ENCODE data around the gene CNOT1. TPM values are rescaled to one million over a fixed set of nuclear protein-coding genes. Genes with fewer than 3 reads are reported as not detected.

CNOT1 gene
- total and polyA plus RNA-seq, 10 donors: 51.5 to 199 (median 180) TPM

- 82 to 92% (median 90%) methylated on average over 2 of the region's 2 CpGs for WGBS, 5 donors
- no peaks in the 10 kb centered on the region for H3K9me3 ChIP-seq
- no peak overlapping the region for H3K4me3 ChIP-seq
- no peaks in the 10 kb centered on the region for H3K4me1 ChIP-seq
- intact Hi-C loops (cut with DNase I; ENCODE audit: low total_unique reads): no loop called here
- no peak for DNase-seq
- no peak for TF ChIP-seq POLR2A (IDR thresholded peaks at IDR 0.05)
- no peak for TF ChIP-seq POLR2AphosphoS5 (IDR thresholded peaks at IDR 0.05)
- TF ChIP-seq, protein P1, sequence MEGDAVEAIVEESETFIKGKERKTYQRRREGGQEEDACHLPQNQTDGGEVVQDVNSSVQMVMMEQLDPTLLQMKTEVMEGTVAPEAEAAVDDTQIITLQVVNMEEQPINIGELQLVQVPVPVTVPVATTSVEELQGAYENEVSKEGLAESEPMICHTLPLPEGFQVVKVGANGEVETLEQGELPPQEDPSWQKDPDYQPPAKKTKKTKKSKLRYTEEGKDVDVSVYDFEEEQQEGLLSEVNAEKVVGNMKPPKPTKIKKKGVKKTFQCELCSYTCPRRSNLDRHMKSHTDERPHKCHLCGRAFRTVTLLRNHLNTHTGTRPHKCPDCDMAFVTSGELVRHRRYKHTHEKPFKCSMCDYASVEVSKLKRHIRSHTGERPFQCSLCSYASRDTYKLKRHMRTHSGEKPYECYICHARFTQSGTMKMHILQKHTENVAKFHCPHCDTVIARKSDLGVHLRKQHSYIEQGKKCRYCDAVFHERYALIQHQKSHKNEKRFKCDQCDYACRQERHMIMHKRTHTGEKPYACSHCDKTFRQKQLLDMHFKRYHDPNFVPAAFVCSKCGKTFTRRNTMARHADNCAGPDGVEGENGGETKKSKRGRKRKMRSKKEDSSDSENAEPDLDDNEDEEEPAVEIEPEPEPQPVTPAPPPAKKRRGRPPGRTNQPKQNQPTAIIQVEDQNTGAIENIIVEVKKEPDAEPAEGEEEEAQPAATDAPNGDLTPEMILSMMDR (IDR thresholded peaks at IDR 0.05 in 8 of 11, conservative IDR thresholded peaks at IDR 0.05 in 3 of 11): no peak
- no peaks in the 10 kb centered on the region for H3K27me3 ChIP-seq (replicated peaks in 1 of 7)
- H3K36me3 ChIP-seq: peaks cover 5 to 100% (median 84%) of the 10 kb centered on the region in 6 donors
- no peak overlapping the region for H3K27ac ChIP-seq
These were observed 72.9 kb downstream of the CNOT1 start for GRCh38 chr16:58556678-58557077.

- no peak for TF ChIP-seq POLR2A (IDR thresholded peaks at IDR 0.05)
- TF ChIP-seq POLR2AphosphoS5 (IDR thresholded peaks at IDR 0.05): no peak
- TF ChIP-seq, protein P1 (IDR thresholded peaks at IDR 0.05 in 8 of 11, conservative IDR thresholded peaks at IDR 0.05 in 3 of 11): no peak
- no peak overlapping the region for H3K4me3 ChIP-seq
- H3K36me3 ChIP-seq: peaks cover 5 to 100% (median 88%) of the 10 kb centered on the region in 6 donors
- DNase-seq: no peak
- H3K27ac ChIP-seq: no peak overlapping the region
- H3K27me3 ChIP-seq (replicated peaks in 1 of 7): no peaks in the 10 kb centered on the region
- intact Hi-C loops (cut with DNase I; ENCODE audit: low total_unique reads): no loop called here
- H3K9me3 ChIP-seq: no peaks in the 10 kb centered on the region
- H3K4me1 ChIP-seq: no peaks in the 10 kb centered on the region
- WGBS, 5 donors: 89 to 95% (median 90%) methylated on average over 3 of the region's 3 CpGs
These were observed 78.1 kb downstream of the CNOT1 start for GRCh38 chr16:58551496-58551895.

DNA sequence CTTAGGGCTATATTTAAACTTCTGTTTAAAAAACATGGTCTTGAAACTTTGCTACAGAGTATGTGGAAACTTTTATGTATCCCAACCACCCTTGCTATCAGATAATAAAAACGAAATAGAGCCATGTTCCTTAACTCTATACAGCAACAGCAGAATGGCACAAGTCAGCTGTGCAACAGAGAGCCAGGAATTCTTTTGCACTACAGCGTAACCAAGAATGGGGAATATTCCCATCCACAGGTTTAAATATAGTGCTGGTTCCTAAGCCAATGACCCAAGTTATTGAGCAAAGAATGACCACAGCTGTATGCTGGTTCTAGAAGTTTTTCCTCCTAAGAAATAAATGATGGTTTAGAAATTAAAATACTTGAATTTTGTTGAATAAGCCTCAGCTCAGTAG, 81.2 kb downstream of the CNOT1 start:
- peaks cover 5 to 100% (median 93%) of the 10 kb centered on the region in 6 donors for H3K36me3 ChIP-seq
- no peaks in the 10 kb centered on the region for H3K27me3 ChIP-seq (replicated peaks in 1 of 7)
- H3K9me3 ChIP-seq: no peaks in the 10 kb centered on the region
- H3K27ac ChIP-seq: no peak overlapping the region
- no peaks in the 10 kb centered on the region for H3K4me1 ChIP-seq
- 84 to 96% (median 93%) methylated on average over 2 of the region's 2 CpGs for WGBS, 5 donors
- TF ChIP-seq POLR2AphosphoS5 (IDR thresholded peaks at IDR 0.05) (no peak), POLR2A (IDR thresholded peaks at IDR 0.05) (no peak)
- TF ChIP-seq, protein P1 (IDR thresholded peaks at IDR 0.05 in 8 of 11, conservative IDR thresholded peaks at IDR 0.05 in 3 of 11): no peak
- H3K4me3 ChIP-seq: no peak overlapping the region
- no peak for DNase-seq
- intact Hi-C loops (cut with DNase I; ENCODE audit: low total_unique reads): no loop called here

- 94 to 99% (median 97%) methylated on average over 8 of the region's 8 CpGs for WGBS, 5 donors
- Histone ChIP-seq H3K9me3 (no peaks in the 10 kb centered on the region), H3K27ac (no peak overlapping the region), H3K4me1 (no peaks in the 10 kb centered on the region), H3K27me3 (replicated peaks in 1 of 7) (no peaks in the 10 kb centered on the region), H3K36me3 (peaks cover 11 to 100% (median 95%) of the 10 kb centered on the region in 6 donors), H3K4me3 (no peak overlapping the region)
- DNase-seq: no peak
- intact Hi-C loops (cut with DNase I; ENCODE audit: low total_unique reads): no loop called here
- TF ChIP-seq POLR2AphosphoS5 (IDR thresholded peaks at IDR 0.05) (no peak), POLR2A (IDR thresholded peaks at IDR 0.05) (no peak)
- TF ChIP-seq, protein P1 (IDR thresholded peaks at IDR 0.05 in 8 of 11, conservative IDR thresholded peaks at IDR 0.05 in 3 of 11): no peak
These were observed 85.9 kb downstream of the CNOT1 start for GRCh38 chr16:58543685-58544084.

Measured in spleen (tissue), 11 donors.